Mucosa of descending colon (tissue), 3 donors: ENCODE results near the gene MYO19. TPM values are rescaled to one million over a fixed set of nuclear protein-coding genes. Genes with fewer than 3 reads are reported as not detected.

Experiments
- ATAC-seq: fragments of 200-7000 bp; cut with Tn5 transposase; one replicate; pipeline ENCODE4 v1.9.1; 2020; ENCODE audit warnings: mild to moderate bottlenecking, moderate library complexity
- DNase-seq, 3 donors: peaks; one replicate each; pipeline ENCODE4 v3.0.0-alpha.2; 2020
- H3K36me3 ChIP-seq: fragments of 200-600 bp; one replicate; pipeline ENCODE4 v1.8.0; 2021; ENCODE audit warnings: low read depth, mild to moderate bottlenecking
- H3K4me1 ChIP-seq: fragments of 200-600 bp; one replicate; pipeline ENCODE4 v1.8.0; 2021; ENCODE audit warnings: low read depth, mild to moderate bottlenecking
- H3K4me3 ChIP-seq: fragments of 200-600 bp; one replicate; pipeline ENCODE4 v1.8.0; 2021; ENCODE audit warnings: mild to moderate bottlenecking
- H3K9me3 ChIP-seq: fragments of 200-600 bp; one replicate; pipeline ENCODE4 v1.8.0; 2021; ENCODE audit warnings: mild to moderate bottlenecking
- CTCF ChIP-seq: fragments of 200-600 bp; IDR thresholded peaks from one replicate; pipeline ENCODE4 v1.8.0; 2022; ENCODE audit warnings: antibody characterized with exemption, mild to moderate bottlenecking
- intact Hi-C, 2 donors: fragments of 100-400 bp; cut with DNase I in 1 of 2; cut with micrococcal nuclease in 1 of 2; formaldehyde crosslinking; loops; one replicate each; pipeline versions ENCODE4 v1.11.0 to v1.11.1; 2022; cut with DNase I, micrococcal nuclease
- total RNA-seq, 3 donors: library from RNA; stranded (reverse); fragmentation: NEBNext Ultra II Directional in 2 of 3; extraction: Animal tissue kit (Norgen Biotek cat#: 25700) in 2 of 3; gene quantifications; one replicate each; pipeline versions ENCODE4 v1.2.1 to v1.2.4, GENCODE V29; 2021 to 2023
- donor health status: DM: no; HTN: no; CAD: no; lungs with moderate emphysema.
- donor health status: DM: no; HTN: no; CAD: no.
- donor health status: DM: no; HTN: yes; CAD: no.

Gene MYO19
- total RNA-seq, 3 donors from 2014 or later = 67.5 to 103 (median 93.4) TPM

GRCh38 chr17:36575028-36575427 is 40.4 kb upstream of the MYO19 start:
- ATAC-seq = no peak
- Histone ChIP-seq H3K4me1 (no peaks in the 10 kb centered on the region), H3K36me3 (peaks cover 10% of the 10 kb centered on the region), H3K4me3 (no peak overlapping the region), H3K9me3 (no peaks in the 10 kb centered on the region)
- DNase-seq = no peak
- intact Hi-C loops = no loop called here
- TF ChIP-seq CTCF = no peak

GRCh38 chr17:36566081-36566480 is 31.4 kb upstream of the MYO19 start:
- Histone ChIP-seq H3K9me3 (no peaks in the 10 kb centered on the region), H3K4me1 (no peaks in the 10 kb centered on the region), H3K36me3 (peaks cover 6% of the 10 kb centered on the region), H3K4me3 (no peak overlapping the region)
- TF ChIP-seq CTCF = no peak
- no peak for ATAC-seq
- intact Hi-C loops = no loop called here
- DNase-seq = no peak

- ATAC-seq (no peak), DNase-seq (no peak)
- intact Hi-C loops = no loop called here
- no peak for TF ChIP-seq CTCF
- no peak overlapping the region for H3K4me3 ChIP-seq
- peaks cover 4% of the 10 kb centered on the region for H3K36me3 ChIP-seq
- peaks cover 25% of the 10 kb centered on the region for H3K4me1 ChIP-seq
- no peaks in the 10 kb centered on the region for H3K9me3 ChIP-seq
These were observed 18.8 kb upstream of the MYO19 start for GRCh38 chr17:36553459-36553858.

- no peaks in the 10 kb centered on the region for H3K9me3 ChIP-seq
- DNase-seq (no peak), ATAC-seq (peak; percentile 69)
- TF ChIP-seq CTCF = no peak
- H3K36me3 ChIP-seq = peaks cover 4% of the 10 kb centered on the region
- no peak overlapping the region for H3K4me3 ChIP-seq
- intact Hi-C loops = no loop called here
- H3K4me1 ChIP-seq = peaks cover 49% of the 10 kb centered on the region
These were observed 16.1 kb upstream of the MYO19 start for GRCh38 chr17:36550491-36551417.

- no peaks in the 10 kb centered on the region for H3K36me3 ChIP-seq
- H3K4me1 ChIP-seq = peaks cover 60% of the 10 kb centered on the region
- TF ChIP-seq CTCF = no peak
- ATAC-seq = no peak
- H3K9me3 ChIP-seq = no peaks in the 10 kb centered on the region
- intact Hi-C loops = no loop called here
- no peak for DNase-seq
- H3K4me3 ChIP-seq = no peak overlapping the region
These were observed 13.1 kb upstream of the MYO19 start for GRCh38 chr17:36547776-36548175.
